WTC11 (cell line): ENCODE measurements around the gene HPCAL1.

Source experiments
- CREB1 ChIP-seq: sonication (generic); formaldehyde crosslinking; IDR thresholded peaks from 2 replicates; pipeline ENCODE4 v1.8.0; 2023; ENCODE audit warnings: mild to moderate bottlenecking, missing genetic modification reagents
- ERG ChIP-seq: fragments of 250-450 bp; sonication (Bioruptor Pico); IDR thresholded peaks from 2 replicates; pipeline ENCODE4 v1.8.0; 2021; ENCODE audit warnings: mild to moderate bottlenecking
- FOXK1 ChIP-seq: sonication (generic); formaldehyde crosslinking; IDR thresholded peaks from 2 replicates; pipeline ENCODE4 v1.8.0; 2022; ENCODE audit warnings: mild to moderate bottlenecking, moderate library complexity, missing genetic modification reagents
- IRF1 ChIP-seq: sonication (generic); formaldehyde crosslinking; IDR thresholded peaks from 2 replicates; pipeline ENCODE4 v1.8.0; 2023; ENCODE audit warnings: missing genetic modification reagents
- NR3C1 ChIP-seq: sonication (generic); formaldehyde crosslinking; conservative IDR thresholded peaks from 2 replicates; pipeline ENCODE4 v1.8.1; 2023; ENCODE audit warnings: low read depth, mild to moderate bottlenecking, missing genetic modification reagents
- PREB ChIP-seq: sonication (generic); formaldehyde crosslinking; IDR thresholded peaks from 2 replicates; pipeline ENCODE4 v1.8.1; 2022; ENCODE audit warnings: mild to moderate bottlenecking, missing genetic modification reagents, moderate library complexity, borderline replicate concordance
- TCF7 ChIP-seq: sonication (generic); formaldehyde crosslinking; IDR thresholded peaks from 2 replicates; pipeline ENCODE4 v1.8.0; 2022; ENCODE audit warnings: mild to moderate bottlenecking, low read depth, missing genetic modification reagents, moderate library complexity
- USF1 ChIP-seq: sonication (generic); formaldehyde crosslinking; IDR thresholded peaks from 2 replicates; pipeline ENCODE4 v1.8.0; 2022; ENCODE audit warnings: mild to moderate bottlenecking, missing genetic modification reagents
- USF2 ChIP-seq: sonication (generic); formaldehyde crosslinking; IDR thresholded peaks from 2 replicates; pipeline ENCODE4 v1.8.1; 2023; ENCODE audit warnings: mild to moderate bottlenecking, missing genetic modification reagents, moderate library complexity
- ZNF121 ChIP-seq: sonication (generic); formaldehyde crosslinking; IDR thresholded peaks from 2 replicates; pipeline ENCODE4 v1.8.0; 2023; ENCODE audit warnings: missing genetic modification reagents
- ZNF263 ChIP-seq: sonication (generic); formaldehyde crosslinking; IDR thresholded peaks from 2 replicates; pipeline ENCODE4 v1.8.1; 2022; ENCODE audit warnings: low read depth, mild to moderate bottlenecking, moderate library complexity, missing genetic modification reagents
- TF ChIP-seq, protein P1 (sequence below): fragments of 200-600 bp; IDR thresholded peaks from 2 replicates; pipeline ENCODE4 v1.8.0; 2022; ENCODE audit warnings: antibody characterized with exemption
- TF ChIP-seq, protein P2 (sequence below): fragments of 250-450 bp; sonication (Bioruptor Pico); IDR thresholded peaks from 2 replicates; pipeline ENCODE4 v2.1.2; 2022; ENCODE audit warnings: mild to moderate bottlenecking, moderate library complexity
- TF ChIP-seq, protein P3 (sequence below): sonication (generic); formaldehyde crosslinking; IDR thresholded peaks from 2 replicates; pipeline ENCODE4 v1.8.1; 2023; ENCODE audit warnings: mild to moderate bottlenecking, missing genetic modification reagents

DNA sequence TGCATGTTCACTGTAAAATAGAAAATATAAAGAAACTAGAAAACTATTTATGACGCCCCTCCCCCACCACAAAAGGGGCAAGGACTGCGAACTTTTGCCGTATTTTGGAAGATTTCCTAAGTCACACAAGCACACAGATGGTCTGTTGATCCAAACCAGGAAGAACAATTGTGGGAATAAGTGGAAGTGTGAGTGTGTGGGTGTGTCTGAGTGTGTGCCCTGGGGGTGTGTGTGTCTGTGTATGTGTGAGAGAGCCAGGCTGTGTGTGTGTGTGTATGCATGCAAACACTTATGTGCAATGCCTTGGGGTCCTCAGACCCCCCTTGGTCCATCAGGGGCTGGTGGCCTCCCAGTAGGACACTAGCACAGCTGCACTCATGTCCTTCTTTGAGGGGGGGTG lies 43.1 kb downstream of the HPCAL1 start:
- no peak for TF ChIP-seq ZNF121 (CRISPR knock-in tag)
- no peak for TF ChIP-seq USF2 (CRISPR knock-in tag)
- TF ChIP-seq, protein P1, sequence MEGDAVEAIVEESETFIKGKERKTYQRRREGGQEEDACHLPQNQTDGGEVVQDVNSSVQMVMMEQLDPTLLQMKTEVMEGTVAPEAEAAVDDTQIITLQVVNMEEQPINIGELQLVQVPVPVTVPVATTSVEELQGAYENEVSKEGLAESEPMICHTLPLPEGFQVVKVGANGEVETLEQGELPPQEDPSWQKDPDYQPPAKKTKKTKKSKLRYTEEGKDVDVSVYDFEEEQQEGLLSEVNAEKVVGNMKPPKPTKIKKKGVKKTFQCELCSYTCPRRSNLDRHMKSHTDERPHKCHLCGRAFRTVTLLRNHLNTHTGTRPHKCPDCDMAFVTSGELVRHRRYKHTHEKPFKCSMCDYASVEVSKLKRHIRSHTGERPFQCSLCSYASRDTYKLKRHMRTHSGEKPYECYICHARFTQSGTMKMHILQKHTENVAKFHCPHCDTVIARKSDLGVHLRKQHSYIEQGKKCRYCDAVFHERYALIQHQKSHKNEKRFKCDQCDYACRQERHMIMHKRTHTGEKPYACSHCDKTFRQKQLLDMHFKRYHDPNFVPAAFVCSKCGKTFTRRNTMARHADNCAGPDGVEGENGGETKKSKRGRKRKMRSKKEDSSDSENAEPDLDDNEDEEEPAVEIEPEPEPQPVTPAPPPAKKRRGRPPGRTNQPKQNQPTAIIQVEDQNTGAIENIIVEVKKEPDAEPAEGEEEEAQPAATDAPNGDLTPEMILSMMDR: no peak
- TF ChIP-seq, protein P2, sequence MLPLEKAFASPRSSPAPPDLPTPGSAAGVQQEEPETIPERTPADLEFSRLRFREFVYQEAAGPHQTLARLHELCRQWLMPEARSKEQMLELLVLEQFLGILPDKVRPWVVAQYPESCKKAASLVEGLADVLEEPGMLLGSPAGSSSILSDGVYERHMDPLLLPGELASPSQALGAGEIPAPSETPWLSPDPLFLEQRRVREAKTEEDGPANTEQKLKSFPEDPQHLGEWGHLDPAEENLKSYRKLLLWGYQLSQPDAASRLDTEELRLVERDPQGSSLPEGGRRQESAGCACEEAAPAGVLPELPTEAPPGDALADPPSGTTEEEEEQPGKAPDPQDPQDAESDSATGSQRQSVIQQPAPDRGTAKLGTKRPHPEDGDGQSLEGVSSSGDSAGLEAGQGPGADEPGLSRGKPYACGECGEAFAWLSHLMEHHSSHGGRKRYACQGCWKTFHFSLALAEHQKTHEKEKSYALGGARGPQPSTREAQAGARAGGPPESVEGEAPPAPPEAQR: no peak
- no peak for TF ChIP-seq ERG
- TF ChIP-seq PREB (CRISPR knock-in tag): no peak
- TF ChIP-seq, protein P3, sequence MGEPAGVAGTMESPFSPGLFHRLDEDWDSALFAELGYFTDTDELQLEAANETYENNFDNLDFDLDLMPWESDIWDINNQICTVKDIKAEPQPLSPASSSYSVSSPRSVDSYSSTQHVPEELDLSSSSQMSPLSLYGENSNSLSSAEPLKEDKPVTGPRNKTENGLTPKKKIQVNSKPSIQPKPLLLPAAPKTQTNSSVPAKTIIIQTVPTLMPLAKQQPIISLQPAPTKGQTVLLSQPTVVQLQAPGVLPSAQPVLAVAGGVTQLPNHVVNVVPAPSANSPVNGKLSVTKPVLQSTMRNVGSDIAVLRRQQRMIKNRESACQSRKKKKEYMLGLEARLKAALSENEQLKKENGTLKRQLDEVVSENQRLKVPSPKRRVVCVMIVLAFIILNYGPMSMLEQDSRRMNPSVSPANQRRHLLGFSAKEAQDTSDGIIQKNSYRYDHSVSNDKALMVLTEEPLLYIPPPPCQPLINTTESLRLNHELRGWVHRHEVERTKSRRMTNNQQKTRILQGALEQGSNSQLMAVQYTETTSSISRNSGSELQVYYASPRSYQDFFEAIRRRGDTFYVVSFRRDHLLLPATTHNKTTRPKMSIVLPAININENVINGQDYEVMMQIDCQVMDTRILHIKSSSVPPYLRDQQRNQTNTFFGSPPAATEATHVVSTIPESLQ (CRISPR knock-in tag): no peak
- TF ChIP-seq FOXK1: no peak
- no peak for TF ChIP-seq ZNF263 (CRISPR knock-in tag)
- TF ChIP-seq TCF7 (CRISPR knock-in tag): no peak
- no peak for TF ChIP-seq CREB1 (CRISPR knock-in tag)
- TF ChIP-seq NR3C1: no peak
- no peak for TF ChIP-seq USF1 (CRISPR knock-in tag)
- TF ChIP-seq IRF1 (CRISPR knock-in tag): no peak
